Heart left ventricle (tissue), 13 donors: ENCODE data around the gene GRIN1.

ENCODE experiments used
- CTCF ChIP-seq, 12 donors: fragments of 200-600 bp; sonication (generic) in 4 of 12; IDR thresholded peaks; one replicate each; pipeline versions ENCODE4 v1.5.0 to v1.8.0; 2018 to 2022; ENCODE audit warnings: antibody characterized with exemption in 12 of 12, mild to moderate bottlenecking in 5 of 12
- POLR2A ChIP-seq, 2 donors: fragments of 450-650 bp; IDR thresholded peaks; one replicate each; pipeline ENCODE4 v1.6.1; 2017; ENCODE audit warnings: antibody characterized with exemption in 2 of 2, mild to moderate bottlenecking in 2 of 2, moderate library complexity in 2 of 2
- donor health status: ischemic (EF 13 %, LVEDD 7.1; RV severe dilation, severe dysfunction).
- donor health status: DM: no; HTN: yes; CAD: no.
- donor health status: DM: no; HTN: no; CAD: no.
- donor health status: ischemic (EF 25% LVEDD 6.9; RV normal size, moderate dysfunction).
- donor health status: ischemic (EF 25% LVEDD 5.7; RV mildly dilated, moderate dysfunction).
- donor health status: ischemic (EF 35%, LVEDD 5.7; RV mildly dilated, moderate dysfunction).
- donor health status: nonischemic (EF 11% LVEDD 7.7; RV severe dilation, severe dysfunction).
- donor health status: DM: yes; HTN: yes; CAD: no.
- donor health status: PGD.
- donor health status: ischemic (EF 29% LVEDD 5.4; RV normal size, mild dysfunction).
- donor health status: nonischemic (EF 23%, LVEDD 6.1; RV moderate dilation, normal function).

GRCh38 chr9:137107982-137108381, 31.0 kb upstream of the GRIN1 start:
- TF ChIP-seq CTCF (IDR thresholded peaks at IDR 0.05) (no peak), POLR2A (IDR thresholded peaks at IDR 0.05) (no peak)
